GM03348 (cell line): Measurements from ENCODE around the gene SEC14L3.

ENCODE experiments used
- DNase-seq: peaks from one replicate; pipeline ENCODE4 v3.0.0; 2012; ENCODE audit warnings: low spot score

The SEC14L3 gene

DNA sequence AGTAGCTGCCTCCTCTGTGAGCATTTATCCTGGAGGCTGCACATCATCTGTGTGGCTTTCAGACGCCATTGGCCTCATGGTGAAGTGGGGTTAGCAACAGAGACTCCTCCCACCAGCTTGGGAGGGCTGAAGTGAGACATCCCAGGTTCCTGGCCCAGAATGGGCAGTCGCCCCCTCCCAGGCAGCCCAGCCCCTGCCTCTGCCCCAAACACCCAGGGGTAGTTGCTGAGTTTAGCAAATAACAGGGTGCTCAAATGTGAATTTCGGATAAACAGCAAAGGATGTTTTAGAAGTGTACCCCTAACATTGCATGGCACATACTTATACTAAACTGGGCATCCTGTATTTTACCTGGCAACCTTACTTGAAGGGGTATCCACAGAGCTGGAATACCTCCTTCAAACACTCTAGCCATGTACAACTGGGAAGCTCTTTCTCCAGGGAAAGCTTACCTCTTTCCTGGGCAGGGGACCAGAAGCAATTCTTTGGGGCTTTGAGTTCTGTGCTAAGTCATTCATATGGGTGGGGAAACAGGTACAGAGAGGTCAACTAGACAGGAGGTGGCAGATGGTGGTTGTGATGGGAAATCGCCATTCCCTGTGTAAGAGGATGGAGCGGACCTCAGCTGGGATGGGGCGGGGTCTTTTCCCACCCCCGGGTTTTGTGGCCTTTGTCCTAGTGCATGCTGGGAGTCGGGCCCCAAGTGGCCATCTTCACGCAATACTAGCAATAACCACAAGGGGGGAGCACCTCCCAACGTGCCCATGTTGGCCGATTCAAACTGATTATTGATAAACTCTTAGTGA is 27.0 kb downstream of the SEC14L3 start:
- peak; percentile 81 for DNase-seq

DNA sequence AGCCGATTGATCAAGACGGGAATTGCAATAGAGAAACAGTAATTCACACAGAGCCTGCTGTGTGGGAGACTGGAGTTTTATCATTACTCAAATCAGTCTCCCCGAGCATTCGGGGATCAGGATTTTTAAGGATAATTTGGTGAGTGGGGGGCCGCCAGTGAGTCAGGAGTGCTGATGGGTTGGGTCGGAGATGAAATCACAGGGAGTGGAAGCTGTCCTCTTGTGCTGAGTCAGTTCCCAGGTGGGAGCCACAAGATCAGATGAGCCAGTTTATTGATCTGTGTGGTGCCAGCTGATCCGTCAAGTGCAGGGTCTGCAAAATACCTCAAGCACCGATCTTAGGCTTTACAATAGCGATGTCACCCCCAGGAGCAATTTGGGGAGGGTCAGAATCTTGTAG is 30.7 kb downstream of the SEC14L3 start:
- no peak for DNase-seq

DNA sequence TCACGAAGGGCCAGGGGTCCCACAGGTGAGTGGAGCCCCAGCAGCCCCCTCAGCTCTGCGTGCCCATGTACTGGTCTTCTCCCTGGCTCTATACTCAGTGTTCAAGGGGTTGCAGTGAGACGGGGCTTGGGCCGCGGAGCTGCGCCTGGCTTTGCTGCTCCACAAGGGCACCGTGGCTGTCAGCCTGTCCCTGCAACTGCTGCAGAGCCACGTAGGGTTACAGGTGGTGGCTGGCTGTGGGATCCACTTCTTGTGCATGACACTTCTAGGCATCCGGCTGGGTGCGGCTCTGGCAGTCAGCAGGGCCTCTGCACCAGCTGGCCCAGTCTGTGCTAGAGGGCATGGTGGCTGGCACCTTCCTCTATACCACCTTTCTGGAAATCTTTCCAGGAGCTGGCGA is 32.0 kb downstream of the SEC14L3 start:
- DNase-seq: no peak

DNA sequence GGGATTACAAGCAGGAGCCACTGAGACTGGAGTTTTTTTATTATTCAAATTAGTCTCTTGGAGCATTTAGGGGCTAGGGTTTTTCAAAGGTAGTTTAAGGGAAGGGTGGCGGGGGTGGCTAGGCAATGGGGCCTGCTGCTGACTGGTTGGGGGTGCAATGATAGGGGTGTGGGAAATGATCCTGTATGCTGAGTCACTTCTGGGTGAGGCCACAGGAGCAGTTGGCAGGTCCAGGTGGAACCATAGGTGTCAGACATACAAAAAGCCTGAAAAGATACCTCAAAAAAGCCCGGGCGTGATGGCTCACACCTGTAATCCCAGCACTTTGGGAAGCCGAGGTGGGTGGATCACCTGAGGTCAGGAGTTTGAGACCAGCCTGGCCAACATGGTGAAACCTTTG is 32.6 kb downstream of the SEC14L3 start:
- DNase-seq: no peak

DNA sequence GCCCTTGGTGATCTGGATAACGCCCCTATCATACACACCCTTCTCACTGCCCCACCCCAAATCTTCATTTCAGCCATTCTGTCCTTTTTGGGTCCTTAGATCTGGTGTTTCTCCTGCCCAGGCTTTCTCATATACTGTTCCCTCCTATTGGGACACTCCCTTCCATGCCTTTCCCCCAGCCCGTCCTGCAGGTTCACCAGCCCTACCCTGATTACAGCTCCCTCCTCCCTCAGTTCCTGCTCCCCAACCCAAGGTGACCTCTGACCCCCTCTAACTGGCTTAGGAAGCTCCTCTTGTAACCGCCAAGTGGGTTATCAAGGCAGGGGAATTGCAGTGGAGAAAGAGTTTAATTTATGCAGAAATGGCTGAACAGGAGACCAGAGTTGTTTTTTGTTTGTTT is 33.3 kb downstream of the SEC14L3 start:
- no peak for DNase-seq

DNA sequence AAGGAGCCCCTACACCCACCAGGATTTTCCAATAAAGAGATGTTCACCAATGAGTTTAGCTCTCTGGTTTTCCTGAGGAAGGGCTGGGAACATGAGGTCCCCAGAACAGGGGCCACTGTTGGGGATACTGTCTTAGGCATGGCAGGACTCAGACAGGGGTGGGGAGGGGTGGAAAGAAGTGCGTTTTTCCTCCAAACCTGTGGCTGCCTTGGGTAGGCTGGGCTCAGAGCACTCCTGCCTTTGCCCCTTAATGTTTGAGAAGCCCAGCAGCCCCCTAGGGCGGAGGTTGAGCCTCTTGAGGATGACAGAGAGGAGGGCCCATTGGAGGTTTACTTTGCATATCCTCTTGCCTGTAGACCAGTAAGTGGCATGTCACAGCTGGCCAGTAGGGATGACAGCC is 35.6 kb downstream of the SEC14L3 start:
- no peak for DNase-seq

DNA sequence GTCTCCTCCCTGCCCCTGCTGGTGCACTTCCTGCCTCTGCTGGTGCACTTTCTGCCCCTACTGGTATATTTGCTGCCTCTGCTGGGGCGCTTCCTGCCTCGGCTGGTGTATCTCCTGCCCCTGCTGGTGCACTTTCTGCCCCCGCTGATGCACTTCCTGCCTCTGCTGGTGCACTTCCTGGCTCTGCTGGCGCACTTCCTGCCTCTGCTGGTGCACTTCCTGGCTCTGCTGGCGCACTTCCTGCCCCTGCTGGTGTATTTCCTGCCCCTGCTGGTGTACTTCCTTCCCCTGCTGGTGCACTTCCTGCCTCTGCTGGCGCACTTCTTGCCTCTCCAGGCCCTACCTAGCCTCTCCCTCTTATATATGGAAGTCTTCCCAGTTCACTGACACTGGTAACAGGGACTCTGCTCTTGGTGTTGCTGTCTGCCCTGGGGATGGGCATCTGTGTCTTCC is 36.1 kb downstream of the SEC14L3 start:
- no peak for DNase-seq

DNA sequence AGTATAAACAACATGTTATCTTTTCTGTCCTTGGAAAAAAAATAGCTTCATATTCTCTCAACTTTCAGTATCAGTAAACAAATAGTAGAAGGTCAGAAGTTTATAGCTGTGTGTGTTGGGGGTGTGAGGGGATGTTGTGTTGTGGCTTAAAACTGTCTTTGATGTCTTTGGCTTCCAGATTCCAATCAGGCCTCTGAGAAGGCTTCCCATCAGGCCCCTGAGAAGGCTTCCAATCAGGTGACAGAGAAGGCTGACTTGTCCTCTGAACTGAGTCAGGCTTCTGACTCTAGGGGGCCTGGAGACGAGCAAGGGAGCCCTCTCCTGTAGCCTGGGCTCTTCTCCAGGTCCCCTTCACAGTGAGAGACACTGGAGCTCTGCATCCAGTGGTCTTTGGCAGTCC is 37.0 kb downstream of the SEC14L3 start:
- no peak for DNase-seq

DNA sequence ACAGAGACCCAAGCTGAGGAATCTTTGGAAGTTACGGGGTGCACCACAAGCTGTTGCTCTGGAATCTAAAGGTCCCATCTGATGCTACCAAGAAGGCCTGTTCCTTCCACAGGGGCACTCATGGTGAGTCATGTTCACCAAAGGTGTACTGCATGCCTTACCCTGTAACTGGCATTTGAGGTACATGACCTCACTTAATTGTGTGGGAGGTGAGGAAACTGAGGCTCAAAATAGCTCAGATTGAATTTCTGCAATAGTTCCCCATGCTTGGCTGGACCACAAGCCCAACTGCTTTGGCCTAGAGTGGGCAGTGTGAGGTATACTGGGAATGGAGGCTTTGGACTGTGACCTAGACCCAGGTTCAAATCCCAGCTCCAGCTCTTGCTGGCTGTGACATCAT is 38.0 kb downstream of the SEC14L3 start:
- DNase-seq: no peak

DNA sequence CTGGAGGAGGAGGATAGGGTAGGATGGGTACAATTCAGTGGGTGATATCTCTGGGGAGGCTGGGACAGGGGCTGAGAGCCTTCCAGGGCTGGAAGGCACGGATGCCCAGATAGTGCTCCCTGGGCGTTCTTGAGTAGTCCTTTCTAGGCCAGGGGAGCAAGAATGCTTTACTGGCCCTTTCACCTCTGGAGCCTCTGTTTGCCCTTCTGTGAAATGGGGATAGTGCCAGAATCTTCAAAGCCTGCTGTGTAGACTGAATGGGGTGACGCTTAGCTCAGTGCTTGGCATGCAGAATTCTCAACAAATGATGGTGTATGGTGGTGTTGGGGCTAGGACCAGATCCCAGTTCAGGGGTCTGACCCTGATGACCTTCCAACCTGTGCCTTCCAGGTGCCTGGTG is 38.6 kb downstream of the SEC14L3 start:
- DNase-seq: no peak

DNA sequence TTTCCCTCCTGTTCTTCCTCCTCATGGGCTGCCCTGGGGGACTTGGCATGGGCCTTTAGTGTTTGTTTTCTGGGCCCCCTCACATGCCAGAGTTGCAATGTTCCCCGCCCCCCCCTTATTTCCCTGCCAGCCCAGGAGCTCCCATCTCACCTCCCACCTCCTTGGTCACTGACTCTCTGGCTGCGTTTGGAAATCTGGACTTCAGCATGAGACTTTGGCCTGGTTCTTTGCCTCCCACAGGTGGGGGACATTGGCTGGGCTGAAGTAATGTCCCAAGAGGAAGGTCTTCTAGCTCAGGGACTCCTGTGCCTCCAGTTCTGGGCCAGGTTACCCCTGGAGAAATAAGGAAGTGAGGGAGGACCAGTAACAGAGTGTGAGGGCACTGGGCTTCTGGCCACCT is 39.3 kb downstream of the SEC14L3 start:
- DNase-seq: no peak

DNA sequence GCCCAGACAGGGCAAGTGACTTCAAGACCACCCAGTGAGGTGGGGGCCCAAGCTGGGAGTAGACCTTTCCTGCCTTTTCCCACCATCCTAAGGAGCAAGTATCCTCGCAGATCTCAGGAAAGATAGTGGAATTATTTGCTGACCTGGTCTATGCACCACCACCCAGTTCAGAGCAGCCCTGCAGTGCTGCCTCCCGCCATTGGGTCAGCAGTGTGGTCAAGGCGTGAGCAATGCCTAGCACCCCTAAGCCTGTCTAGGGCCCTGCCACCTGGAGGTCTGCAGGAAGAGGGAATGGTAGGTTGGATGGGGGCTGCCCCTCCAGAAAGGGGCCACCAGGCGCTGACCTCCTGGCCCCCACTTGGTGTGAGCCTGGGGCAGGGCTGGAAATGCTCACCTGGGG is 39.7 kb downstream of the SEC14L3 start:
- DNase-seq: no peak

DNA sequence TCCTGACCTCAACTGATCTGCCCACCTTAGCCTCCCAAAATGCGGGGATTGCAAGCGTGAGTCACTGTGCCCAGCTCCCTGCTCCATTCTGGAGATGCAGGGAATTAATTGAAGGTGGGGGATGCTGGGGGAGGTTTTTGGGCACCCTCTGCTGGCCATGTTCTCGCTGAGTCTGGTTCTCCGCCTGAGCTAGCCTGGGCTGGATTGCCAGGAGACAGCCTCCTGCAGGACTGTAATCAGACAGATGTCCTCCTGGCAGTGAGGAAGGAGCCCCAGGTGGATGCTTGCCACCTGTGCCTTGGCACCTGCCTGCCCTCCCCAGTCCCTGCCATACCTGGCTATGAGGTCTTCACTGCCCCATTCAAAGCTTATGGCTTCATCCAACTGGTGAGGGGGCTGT is 40.9 kb downstream of the SEC14L3 start:
- DNase-seq: no peak

DNA sequence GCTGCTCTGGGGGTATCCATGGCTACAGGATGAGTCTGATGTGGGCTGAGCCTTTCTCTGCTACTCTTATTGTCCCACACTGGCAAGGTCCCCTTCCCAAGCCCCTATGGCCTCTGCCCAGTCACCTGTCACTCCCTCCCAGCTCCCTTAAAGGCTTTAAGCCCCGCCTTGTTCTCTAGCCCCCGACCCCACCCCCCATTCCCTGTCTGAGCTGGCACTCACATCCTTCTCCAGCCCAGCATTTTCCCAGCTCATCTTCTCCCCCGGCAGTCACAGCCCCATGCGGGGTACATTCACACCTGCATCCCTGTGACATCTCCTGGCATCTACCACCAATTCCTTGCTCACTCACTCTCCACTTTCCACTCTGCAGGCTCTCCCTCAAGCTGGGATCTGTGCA is 41.9 kb downstream of the SEC14L3 start:
- DNase-seq: no peak

DNA sequence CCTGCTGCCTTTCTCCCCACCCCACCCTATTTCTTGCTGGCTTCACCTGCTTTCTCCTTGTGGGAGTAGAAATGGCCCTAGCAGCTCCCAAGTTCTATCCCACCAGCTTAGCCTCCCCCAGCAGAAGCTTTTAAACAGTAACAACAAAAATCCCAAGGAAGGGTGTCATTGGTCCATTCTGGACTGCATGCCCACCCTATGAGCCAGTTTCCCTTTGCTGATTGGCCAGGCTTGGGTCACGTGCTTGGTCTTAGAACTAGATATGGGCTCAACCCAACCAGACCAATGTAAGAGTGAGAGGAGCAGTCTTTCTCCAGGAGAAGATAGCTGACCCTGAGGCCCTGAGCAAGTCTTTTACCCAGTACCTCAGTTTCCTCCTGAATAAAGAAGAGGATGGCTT is 43.9 kb downstream of the SEC14L3 start:
- no peak for DNase-seq

DNA sequence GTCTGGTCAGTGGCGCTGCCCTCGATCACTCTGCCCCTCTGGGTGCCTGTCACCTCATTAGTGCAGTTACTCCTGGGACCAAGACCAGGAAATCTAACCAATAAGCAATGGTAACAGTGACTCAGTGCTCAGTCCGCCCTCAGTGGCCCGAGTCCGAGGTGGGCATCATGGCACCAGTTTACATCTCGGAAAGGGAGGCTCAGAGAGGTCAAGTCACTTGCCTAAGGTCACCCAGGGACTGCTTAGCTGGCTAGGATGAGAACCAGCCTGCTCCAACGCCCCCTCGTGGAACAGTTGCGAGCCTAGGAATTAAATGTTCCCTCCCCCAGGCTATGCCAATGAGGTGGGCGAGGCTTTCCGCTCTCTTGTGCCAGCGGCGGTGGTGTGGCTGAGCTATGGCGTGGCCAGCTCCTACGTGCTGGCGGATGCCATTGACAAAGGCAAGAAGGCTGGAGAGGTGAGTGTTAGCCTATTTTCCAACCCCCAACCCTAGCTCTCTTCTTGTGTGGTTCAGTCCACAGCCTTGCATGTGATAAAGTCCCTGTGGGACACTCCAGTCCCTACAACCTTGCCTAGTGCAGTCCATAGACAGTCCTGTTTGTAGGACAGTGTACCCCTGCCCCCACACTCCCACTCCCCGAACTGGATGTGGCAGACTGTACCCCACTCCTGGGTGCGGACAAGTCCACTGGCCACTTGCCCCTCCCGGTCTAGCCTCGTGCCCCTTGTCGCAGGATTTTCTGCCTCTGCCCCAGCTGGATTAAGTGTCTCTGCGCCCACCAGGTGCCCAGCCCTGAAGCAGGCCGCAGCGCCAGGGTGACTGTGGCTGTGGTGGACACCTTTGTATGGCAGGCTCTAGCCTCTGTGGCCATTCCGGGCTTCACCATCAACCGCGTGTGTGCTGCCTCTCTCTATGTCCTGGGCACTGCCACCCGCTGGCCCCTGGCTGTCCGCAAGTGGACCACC is 45.1 kb downstream of the SEC14L3 start:
- peak; percentile 85 for DNase-seq

DNA sequence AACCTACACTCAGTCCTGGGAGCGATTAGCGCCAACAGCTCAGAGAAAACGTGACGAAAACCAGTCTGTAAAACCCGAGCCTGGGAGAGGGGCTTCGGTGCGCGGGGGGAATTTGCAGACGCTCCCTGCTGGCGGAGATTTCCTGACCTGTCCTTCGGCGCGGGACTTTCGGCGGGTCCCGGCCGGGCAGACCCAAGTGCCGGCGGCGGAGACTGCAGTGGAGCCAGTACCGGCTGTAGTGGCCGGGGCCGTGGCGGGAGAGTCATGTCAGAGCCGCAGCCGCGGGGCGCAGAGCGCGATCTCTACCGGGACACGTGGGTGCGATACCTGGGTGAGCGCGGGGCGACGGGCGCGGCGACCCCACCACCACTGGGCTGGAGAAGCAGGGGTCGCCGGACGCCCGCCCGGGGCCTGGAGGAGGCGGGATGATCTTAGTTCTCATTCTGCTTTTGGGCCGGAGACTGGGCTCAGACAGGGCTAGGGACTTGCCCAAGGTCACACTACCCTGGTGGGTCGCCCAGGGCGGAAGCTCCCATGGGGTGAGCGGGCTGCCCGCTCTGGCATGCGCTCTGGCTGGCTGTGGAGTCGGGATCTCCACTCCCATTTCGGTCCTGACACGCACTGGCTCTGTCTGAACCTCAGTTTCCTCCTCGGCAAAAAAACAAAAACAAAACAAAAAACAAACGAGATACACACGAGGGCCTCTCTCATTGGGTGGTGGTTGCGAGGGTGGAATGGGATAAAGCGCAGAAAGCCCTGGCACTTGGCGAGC is 46.0 kb downstream of the SEC14L3 start, which contains the start of gene MTFP1:
Gene MTFP1, plus strand, starts transcription at position 153 of the 772 bp plus-strand sequence. Its CDS starts 112 bp downstream, at position 265.
- peak; percentile 66 for DNase-seq

DNA sequence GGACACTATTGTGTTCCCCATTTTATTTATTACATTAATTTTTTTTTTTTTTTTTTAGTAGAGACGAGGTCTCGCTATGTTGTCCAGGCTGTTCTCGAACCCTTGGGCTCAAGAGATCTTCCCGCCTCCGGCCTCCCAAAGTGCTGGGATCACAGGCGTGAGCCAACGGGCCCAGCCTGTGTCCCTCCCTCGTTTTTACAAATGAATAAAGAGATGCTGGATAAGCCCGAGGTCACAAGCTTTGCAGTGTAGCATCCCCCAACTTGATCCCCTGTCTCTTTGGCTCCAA is 46.5 kb downstream of the SEC14L3 start:
- no peak for DNase-seq

DNA sequence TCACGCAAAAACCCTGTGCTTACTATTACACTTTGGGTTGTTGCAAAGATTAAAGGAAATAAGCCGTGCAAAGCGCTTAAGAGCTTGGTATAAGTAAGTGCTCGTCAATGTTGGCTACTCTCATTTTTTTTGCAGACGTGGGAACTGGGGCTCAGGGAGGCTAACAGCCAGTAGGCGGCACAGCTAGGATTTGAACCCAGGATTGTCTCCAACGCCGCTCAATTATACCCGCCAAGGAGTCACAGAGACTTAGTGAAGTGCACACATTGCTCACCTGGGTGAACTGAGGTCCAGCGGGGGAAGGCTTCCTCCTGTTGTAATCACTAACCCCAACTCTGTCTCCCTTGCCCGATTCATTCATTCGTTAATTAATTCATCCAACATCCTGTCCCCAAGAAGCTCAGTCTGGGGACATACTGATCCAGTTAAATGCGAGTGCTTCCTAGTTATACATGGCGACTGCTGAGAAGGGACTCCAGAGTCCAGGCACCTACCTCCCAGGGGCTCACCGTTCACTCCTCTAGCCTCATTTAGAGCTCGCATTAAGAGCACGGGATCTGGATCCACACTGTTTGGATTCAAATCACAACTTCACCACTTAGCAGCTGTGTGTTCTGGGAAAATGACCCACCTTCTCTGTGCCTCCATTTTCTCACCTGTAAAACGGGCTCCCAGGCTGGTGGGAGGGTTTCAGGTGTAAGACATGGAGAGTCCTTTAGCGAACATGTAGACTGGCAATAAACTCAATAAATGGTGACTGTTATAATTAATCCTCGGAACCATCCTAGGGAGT is 47.1 kb downstream of the SEC14L3 start:
- DNase-seq: no peak

DNA sequence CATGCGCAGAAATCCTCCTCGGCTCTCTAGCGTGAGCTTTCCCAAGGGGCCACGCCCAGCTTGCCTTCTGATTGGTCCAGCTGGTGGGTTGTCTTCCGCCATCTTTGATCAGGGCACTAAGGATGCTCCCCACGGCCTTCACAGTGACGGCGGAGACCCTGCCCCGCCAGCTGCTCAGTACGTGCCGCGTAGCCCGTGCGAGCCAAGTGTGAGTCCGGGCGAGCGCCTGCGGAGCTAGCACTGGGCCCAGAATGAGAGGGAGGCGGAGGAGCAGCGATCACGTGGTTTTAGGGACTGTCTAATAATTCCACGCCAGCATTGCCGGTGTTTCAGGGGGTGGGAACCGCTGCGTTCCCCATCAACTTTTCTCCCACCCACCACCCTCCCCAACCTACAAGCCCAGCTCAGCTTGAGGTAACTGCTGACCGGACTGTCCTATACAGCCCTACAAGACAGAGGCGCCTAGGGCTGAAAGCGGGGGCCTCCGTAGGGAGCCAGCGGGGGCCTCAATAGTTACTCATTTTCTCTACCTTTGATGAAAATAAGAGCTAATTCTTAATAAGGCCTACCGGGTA is 47.8 kb downstream of the SEC14L3 start:
- peak; percentile 98 for DNase-seq

DNA sequence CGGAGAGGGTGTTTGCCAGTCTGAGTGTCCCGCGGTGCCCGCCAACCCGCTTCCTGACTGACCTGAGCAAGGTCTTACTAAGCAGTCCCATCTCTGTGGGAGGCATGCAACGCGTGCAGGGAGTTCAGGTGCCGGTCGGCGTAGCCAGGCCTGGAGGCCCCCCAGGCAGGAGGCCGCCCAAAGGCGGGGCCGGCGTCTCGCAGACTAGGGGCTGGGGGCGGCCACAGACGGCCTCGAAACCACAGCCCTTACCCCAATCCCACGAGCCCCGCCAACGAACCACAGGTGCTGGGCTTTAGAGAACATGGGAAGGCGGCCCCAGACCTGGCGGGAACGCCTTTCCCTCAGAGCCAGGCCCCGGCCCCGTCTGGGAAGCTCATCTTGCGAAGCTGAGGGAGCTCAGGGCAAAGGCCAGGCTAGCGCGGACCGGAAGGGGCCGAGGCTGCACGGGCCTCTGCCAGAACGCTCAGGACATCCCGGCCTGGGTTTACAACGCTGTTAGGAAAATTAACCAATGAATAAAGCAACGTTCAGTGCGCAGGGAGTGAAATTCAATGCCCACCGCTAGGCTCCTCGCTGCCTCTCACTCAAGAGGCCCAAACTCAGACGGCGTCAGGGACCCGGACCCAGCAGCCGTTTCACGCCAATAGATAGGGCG is 48.4 kb downstream of the SEC14L3 start:
- DNase-seq: no peak
